ENCODE results near the gene TCERG1L. TPM values are rescaled to one million over a fixed set of nuclear protein-coding genes. Genes with fewer than 3 reads are reported as not detected.

Gene TCERG1L
- total RNA-seq, 1 donor from 2014 or later, result 0.46 TPM

- H3K36me3 ChIP-seq (ENCODE audit: control insufficient read depth, insufficient read depth, low read length), result no peaks in the 10 kb centered on the region
- no peaks in the 10 kb centered on the region for H3K27me3 ChIP-seq (ENCODE audit: control insufficient read depth, insufficient read depth, low read length)
- DNase-seq (ENCODE audit: low read depth), result no peak
- H3K4me3 ChIP-seq (ENCODE audit: low read depth, low read length), result no peak overlapping the region
- no peak for TF ChIP-seq CTCF (IDR thresholded peaks at IDR 0.05; ENCODE audit: insufficient read depth, low read length, poor library complexity, severe bottlenecking)
These were observed 142.4 kb downstream of the TCERG1L start for GRCh38 chr10:131169146-131169545.

GRCh38 chr10:131168238-131168875 lies 143.2 kb downstream of the TCERG1L start:
- Histone ChIP-seq H3K4me3 (ENCODE audit: low read depth, low read length) (no peak overlapping the region), H3K27me3 (ENCODE audit: control insufficient read depth, insufficient read depth, low read length) (no peaks in the 10 kb centered on the region), H3K36me3 (ENCODE audit: control insufficient read depth, insufficient read depth, low read length) (no peaks in the 10 kb centered on the region)
- no peak for DNase-seq (ENCODE audit: low read depth)
- no peak for TF ChIP-seq CTCF (IDR thresholded peaks at IDR 0.05; ENCODE audit: insufficient read depth, low read length, poor library complexity, severe bottlenecking)

GRCh38 chr10:131167036-131167860 lies 144.3 kb downstream of the TCERG1L start:
- no peak for TF ChIP-seq CTCF (IDR thresholded peaks at IDR 0.05; ENCODE audit: insufficient read depth, low read length, poor library complexity, severe bottlenecking)
- no peaks in the 10 kb centered on the region for H3K36me3 ChIP-seq (ENCODE audit: control insufficient read depth, insufficient read depth, low read length)
- no peak overlapping the region for H3K4me3 ChIP-seq (ENCODE audit: low read depth, low read length)
- no peak for DNase-seq (ENCODE audit: low read depth)
- no peaks in the 10 kb centered on the region for H3K27me3 ChIP-seq (ENCODE audit: control insufficient read depth, insufficient read depth, low read length)

GRCh38 chr10:131166486-131166885 lies 145.0 kb downstream of the TCERG1L start:
- TF ChIP-seq CTCF (IDR thresholded peaks at IDR 0.05; ENCODE audit: insufficient read depth, low read length, poor library complexity, severe bottlenecking), result no peak
- Histone ChIP-seq H3K27me3 (ENCODE audit: control insufficient read depth, insufficient read depth, low read length) (no peaks in the 10 kb centered on the region), H3K36me3 (ENCODE audit: control insufficient read depth, insufficient read depth, low read length) (no peaks in the 10 kb centered on the region), H3K4me3 (ENCODE audit: low read depth, low read length) (no peak overlapping the region)
- DNase-seq (ENCODE audit: low read depth), result no peak

- no peaks in the 10 kb centered on the region for H3K36me3 ChIP-seq (ENCODE audit: control insufficient read depth, insufficient read depth, low read length)
- H3K4me3 ChIP-seq (ENCODE audit: low read depth, low read length), result no peak overlapping the region
- no peaks in the 10 kb centered on the region for H3K27me3 ChIP-seq (ENCODE audit: control insufficient read depth, insufficient read depth, low read length)
- TF ChIP-seq CTCF (IDR thresholded peaks at IDR 0.05; ENCODE audit: insufficient read depth, low read length, poor library complexity, severe bottlenecking), result no peak
- DNase-seq (ENCODE audit: low read depth), result no peak
These were observed 146.4 kb downstream of the TCERG1L start for GRCh38 chr10:131165092-131165491.

Measured in kidney epithelial cell (primary cell).